Measurements from ENCODE around the gene GABRD. TPM values are rescaled to one million over a fixed set of nuclear protein-coding genes. Genes with fewer than 3 reads are reported as not detected.

Gene GABRD
- total and polyA plus RNA-seq, 4 donors: 0.41 to 6.8 (median 1.8) TPM

- Histone ChIP-seq H3K27me3 (ENCODE audit: control insufficient read depth in 3 of 3, insufficient read depth in 3 of 3, low read length in 2 of 3) (peaks cover 0 to 6% (median 0%) of the 10 kb centered on the region in 3 donors), H3K27ac (ENCODE audit: low read depth in 1 of 2, low read length in 1 of 2) (no peak overlapping the region), H3K9ac (ENCODE audit: insufficient read depth in 1 of 2, low read length in 2 of 2) (no peak overlapping the region), H3K4me3 (no peak overlapping the region), H3K4me1 (ENCODE audit: control insufficient read depth in 5 of 5, insufficient read depth in 5 of 5, low read length in 5 of 5) (peaks cover 0 to 7% (median 0%) of the 10 kb centered on the region in 5 donors), H3K9me3 (ENCODE audit: control insufficient read depth in 4 of 4, insufficient read depth in 3 of 4, low read length in 3 of 4) (peaks cover 0 to 2% (median 0%) of the 10 kb centered on the region in 4 donors), H3K36me3 (ENCODE audit: control insufficient read depth in 4 of 4, insufficient read depth in 4 of 4, low read length in 4 of 4) (no peaks in the 10 kb centered on the region)
- 86 to 91% methylated on average over 32 to 34 of the region's 34 CpGs for WGBS, 2 donors
- ATAC-seq (ENCODE audit: insufficient read depth, low FRiP score): no peak
- TF ChIP-seq CTCF (IDR thresholded peaks at IDR 0.05; ENCODE audit: control extremely low read depth, extremely low read depth): no peak
- DNase-seq: no peak
These were observed 45.2 kb upstream of the GABRD start for GRCh38 chr1:1973716-1974642.

- DNase-seq (no peak), ATAC-seq (ENCODE audit: insufficient read depth, low FRiP score) (no peak)
- peaks cover 0 to 6% (median 0%) of the 10 kb centered on the region in 3 donors for H3K27me3 ChIP-seq (ENCODE audit: control insufficient read depth in 3 of 3, insufficient read depth in 3 of 3, low read length in 2 of 3)
- peaks cover 0 to 2% (median 0%) of the 10 kb centered on the region in 4 donors for H3K9me3 ChIP-seq (ENCODE audit: control insufficient read depth in 4 of 4, insufficient read depth in 3 of 4, low read length in 3 of 4)
- no peak for TF ChIP-seq CTCF (IDR thresholded peaks at IDR 0.05; ENCODE audit: control extremely low read depth, extremely low read depth)
- H3K27ac ChIP-seq (ENCODE audit: low read depth in 1 of 2, low read length in 1 of 2): no peak overlapping the region
- WGBS, 2 donors: 75 to 82% methylated on average over 20 to 22 of the region's 22 CpGs
- H3K9ac ChIP-seq (ENCODE audit: insufficient read depth in 1 of 2, low read length in 2 of 2): no peak overlapping the region
- no peak overlapping the region for H3K4me3 ChIP-seq
- no peaks in the 10 kb centered on the region for H3K36me3 ChIP-seq (ENCODE audit: control insufficient read depth in 4 of 4, insufficient read depth in 4 of 4, low read length in 4 of 4)
- peaks cover 0 to 7% (median 0%) of the 10 kb centered on the region in 5 donors for H3K4me1 ChIP-seq (ENCODE audit: control insufficient read depth in 5 of 5, insufficient read depth in 5 of 5, low read length in 5 of 5)
These were observed 44.3 kb upstream of the GABRD start for GRCh38 chr1:1974834-1975233.

- no peak overlapping the region for H3K27ac ChIP-seq (ENCODE audit: low read depth in 1 of 2, low read length in 1 of 2)
- H3K4me3 ChIP-seq: no peak overlapping the region
- H3K9ac ChIP-seq (ENCODE audit: insufficient read depth in 1 of 2, low read length in 2 of 2): no peak overlapping the region
- H3K36me3 ChIP-seq (ENCODE audit: control insufficient read depth in 4 of 4, insufficient read depth in 4 of 4, low read length in 4 of 4): no peaks in the 10 kb centered on the region
- ATAC-seq (ENCODE audit: insufficient read depth, low FRiP score) (no peak), DNase-seq (no peak)
- H3K9me3 ChIP-seq (ENCODE audit: control insufficient read depth in 4 of 4, insufficient read depth in 3 of 4, low read length in 3 of 4): peaks cover 0 to 2% (median 0%) of the 10 kb centered on the region in 4 donors
- TF ChIP-seq CTCF (IDR thresholded peaks at IDR 0.05; ENCODE audit: control extremely low read depth, extremely low read depth): no peak
- peaks cover 0 to 6% (median 0%) of the 10 kb centered on the region in 3 donors for H3K27me3 ChIP-seq (ENCODE audit: control insufficient read depth in 3 of 3, insufficient read depth in 3 of 3, low read length in 2 of 3)
- WGBS, 2 donors: 65 to 70% methylated on average over 14 of the region's 14 CpGs
- H3K4me1 ChIP-seq (ENCODE audit: control insufficient read depth in 5 of 5, insufficient read depth in 5 of 5, low read length in 5 of 5): no peaks in the 10 kb centered on the region
These were observed 43.6 kb upstream of the GABRD start for GRCh38 chr1:1975535-1975934.

Measured in lung (tissue), 12 donors.